Transverse colon (tissue), 4 donors: ENCODE measurements around the gene CES4A. TPM values are rescaled to one million over a fixed set of nuclear protein-coding genes. Genes with fewer than 3 reads are reported as not detected.
"Not testable (repeated sequence)": the region's sequence is repeated elsewhere in the genome, so short reads cannot be mapped to it uniquely, and the experiment has no call there.

Experiments used
- DNase-seq: peaks from one replicate; pipeline ENCODE4 v3.0.0-alpha.2; 2019
- H3K27ac ChIP-seq, 4 donors: fragments of 200-600 bp; sonication (generic); 2 replicates each; pipeline ENCODE4 v1.5.1; 2016 to 2018; ENCODE audit warnings: inconsistent platforms in 4 of 4
- H3K27me3 ChIP-seq: fragments of 200-600 bp; sonication (generic); 2 replicates; pipeline ENCODE4 v1.5.1; 2017; ENCODE audit warnings: inconsistent platforms
- H3K36me3 ChIP-seq, 4 donors: fragments of 200-600 bp; sonication (generic); 2 replicates each; pipeline ENCODE4 v1.5.1; 2017 to 2019; ENCODE audit warnings: inconsistent platforms in 4 of 4
- H3K4me1 ChIP-seq, 4 donors: fragments of 200-600 bp; sonication (generic); 2 replicates each; pipeline ENCODE4 v1.5.1; 2017 to 2020; ENCODE audit warnings: inconsistent platforms in 4 of 4
- H3K4me3 ChIP-seq, 4 donors: fragments of 200-600 bp; sonication (generic); 1 replicate in 1 of 4; 2 replicates in 3 of 4; pipeline versions ENCODE4 v1.5.1 to v1.6.1; 2017 to 2019; ENCODE audit warnings: inconsistent platforms in 4 of 4
- H3K9me3 ChIP-seq, 2 donors: fragments of 200-600 bp; sonication (generic); 2 replicates each; pipeline ENCODE4 v1.5.1; 2017 to 2019; ENCODE audit warnings: inconsistent platforms in 2 of 2
- EP300 ChIP-seq: sonication (generic); formaldehyde crosslinking; IDR thresholded peaks from one replicate; pipeline ENCODE4 v1.6.1; 2017; ENCODE audit warnings: antibody characterized with exemption, low read depth
- POLR2A ChIP-seq: fragments of 450-650 bp; IDR thresholded peaks from one replicate; pipeline ENCODE4 v1.6.1; 2016; ENCODE audit warnings: antibody characterized with exemption, mild to moderate bottlenecking, moderate library complexity
- POLR2AphosphoS5 ChIP-seq, 3 donors: sonication (generic); formaldehyde crosslinking; IDR thresholded peaks; one replicate each; pipeline ENCODE4 v1.6.1; 2016; ENCODE audit warnings: antibody characterized with exemption in 3 of 3
- whole genome bisulfite sequencing, 2 donors: methylation state at CpG; one replicate each; pipeline ENCODE4 v1.1.5; 2018; ENCODE audit warnings: low coverage in 1 of 2; 5-methylcytosine and 5-hydroxymethylcytosine counted together
- in situ Hi-C, 4 donors: fragments of 200-750 bp; cut with MboI; loops; one replicate each; pipeline versions ENCODE4 v1.15.0 to v1.15.1; 2017; ENCODE audit warnings: low sequenced_read_pairs in 3 of 4, low pct_ligation_motif_present in 1 of 4, low pct_unique_long_range_greater_than_20kb in 1 of 4
- intact Hi-C: fragments of 100-400 bp; cut with DNase I; formaldehyde crosslinking; loops from one replicate; pipeline ENCODE4 v1.15.1; 2023; ENCODE audit warnings: low total_unique reads
- total RNA-seq, 4 donors: library from RNA; depleted of rRNA; stranded (reverse); fragments of >200 nt; gene quantifications; one replicate each; pipeline ENCODE4 v1.1.0, GENCODE V29; 2016
- TF ChIP-seq, protein P1 (sequence below), 5 experiments: fragments of 200-600 bp in 3 of 5; fragments of 450-650 bp in 2 of 5; sonication (generic) in 3 of 5; IDR thresholded peaks; 1 replicate in 2 of 5; 2 replicates in 3 of 5; pipeline ENCODE4 v1.5.1; 2016 to 2017; ENCODE audit warnings: antibody characterized with exemption in 5 of 5, inconsistent platforms in 3 of 5, mild to moderate bottlenecking in 2 of 5, moderate library complexity in 1 of 5

CES4A gene
- total RNA-seq, 4 donors from 2014 or later = 9.7 to 24.7 (median 15.7) TPM

DNA sequence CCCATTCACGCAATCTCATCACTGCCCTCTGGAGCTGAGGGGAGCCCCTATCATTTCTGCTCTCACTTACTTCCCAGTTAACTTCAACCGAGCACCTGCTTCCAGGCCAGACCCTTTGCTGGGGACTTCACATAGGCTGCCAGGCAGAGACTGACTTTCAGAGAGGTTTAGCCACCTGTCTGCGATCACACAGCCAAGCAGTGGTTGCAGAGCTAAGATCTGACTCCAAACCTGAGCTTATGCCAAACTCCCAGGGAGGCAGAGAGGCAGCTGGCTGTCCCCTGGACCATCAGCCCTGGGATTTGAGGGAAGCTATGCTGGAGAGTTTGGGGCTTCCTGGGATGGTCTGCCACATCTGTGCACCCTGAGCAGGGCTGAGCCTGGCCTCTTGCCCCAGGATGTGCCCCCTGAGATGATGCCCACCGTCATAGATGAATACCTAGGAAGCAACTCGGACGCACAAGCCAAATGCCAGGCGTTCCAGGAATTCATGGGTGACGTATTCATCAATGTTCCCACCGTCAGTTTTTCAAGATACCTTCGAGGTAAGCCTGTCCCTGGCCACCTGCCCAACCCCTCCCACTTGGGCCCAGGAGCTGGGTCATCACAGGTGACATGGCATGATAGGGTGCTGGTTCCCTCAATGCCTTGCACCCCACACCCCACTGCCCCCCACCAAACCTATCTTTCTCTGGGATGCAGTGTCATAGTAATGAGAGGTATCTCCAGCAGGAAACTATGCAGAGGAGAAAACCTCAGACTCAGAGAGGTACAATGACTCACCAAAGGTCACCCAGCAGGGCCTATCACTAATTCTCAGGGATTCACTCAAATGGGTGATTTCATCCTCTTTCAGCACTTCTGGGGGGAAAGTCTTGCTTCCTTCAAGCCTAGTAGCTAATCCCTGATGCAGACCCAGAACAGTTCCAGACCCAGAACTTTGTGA, 17.3 kb upstream of the CES4A start:
- no peak for DNase-seq
- no peaks in the 10 kb centered on the region for H3K4me1 ChIP-seq
- in situ Hi-C loops = loop anchor here in 2 of 4 donors (25.0 kb wide), 2 partner anchors 191 to 416 kb away; partner anchors contain the start of genes B3GNT9 (in 1 of the 2), FBXL8 (in 1 of the 2), HSF4 (in 1 of the 2) and NOL3 (in 1 of the 2)
- intact Hi-C loops = no loop called here
- 81 to 92% methylated on average over 2 to 10 of the region's 10 CpGs for WGBS, 2 donors
- H3K27me3 ChIP-seq = no peaks in the 10 kb centered on the region
- H3K27ac ChIP-seq = no peak overlapping the region
- H3K36me3 ChIP-seq = no peaks in the 10 kb centered on the region
- no peak overlapping the region for H3K4me3 ChIP-seq
- H3K9me3 ChIP-seq = no peaks in the 10 kb centered on the region
- TF ChIP-seq, protein P1, sequence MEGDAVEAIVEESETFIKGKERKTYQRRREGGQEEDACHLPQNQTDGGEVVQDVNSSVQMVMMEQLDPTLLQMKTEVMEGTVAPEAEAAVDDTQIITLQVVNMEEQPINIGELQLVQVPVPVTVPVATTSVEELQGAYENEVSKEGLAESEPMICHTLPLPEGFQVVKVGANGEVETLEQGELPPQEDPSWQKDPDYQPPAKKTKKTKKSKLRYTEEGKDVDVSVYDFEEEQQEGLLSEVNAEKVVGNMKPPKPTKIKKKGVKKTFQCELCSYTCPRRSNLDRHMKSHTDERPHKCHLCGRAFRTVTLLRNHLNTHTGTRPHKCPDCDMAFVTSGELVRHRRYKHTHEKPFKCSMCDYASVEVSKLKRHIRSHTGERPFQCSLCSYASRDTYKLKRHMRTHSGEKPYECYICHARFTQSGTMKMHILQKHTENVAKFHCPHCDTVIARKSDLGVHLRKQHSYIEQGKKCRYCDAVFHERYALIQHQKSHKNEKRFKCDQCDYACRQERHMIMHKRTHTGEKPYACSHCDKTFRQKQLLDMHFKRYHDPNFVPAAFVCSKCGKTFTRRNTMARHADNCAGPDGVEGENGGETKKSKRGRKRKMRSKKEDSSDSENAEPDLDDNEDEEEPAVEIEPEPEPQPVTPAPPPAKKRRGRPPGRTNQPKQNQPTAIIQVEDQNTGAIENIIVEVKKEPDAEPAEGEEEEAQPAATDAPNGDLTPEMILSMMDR (IDR thresholded peaks at IDR 0.05) = no peak
- no peak for TF ChIP-seq POLR2AphosphoS5 (IDR thresholded peaks at IDR 0.05)
- TF ChIP-seq POLR2A = no peak
- TF ChIP-seq EP300 = no peak

DNA sequence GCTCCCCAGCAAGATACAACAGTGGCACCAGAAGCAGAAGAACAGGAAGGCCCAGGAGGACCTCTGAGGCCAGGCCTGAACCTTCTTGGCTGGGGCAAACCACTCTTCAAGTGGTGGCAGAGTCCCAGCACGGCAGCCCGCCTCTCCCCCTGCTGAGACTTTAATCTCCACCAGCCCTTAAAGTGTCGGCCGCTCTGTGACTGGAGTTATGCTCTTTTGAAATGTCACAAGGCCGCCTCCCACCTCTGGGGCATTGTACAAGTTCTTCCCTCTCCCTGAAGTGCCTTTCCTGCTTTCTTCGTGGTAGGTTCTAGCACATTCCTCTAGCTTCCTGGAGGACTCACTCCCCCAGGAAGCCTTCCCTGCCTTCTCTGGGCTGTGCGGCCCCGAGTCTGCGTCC, 15.4 kb upstream of the CES4A start:
- Histone ChIP-seq H3K9me3 (no peaks in the 10 kb centered on the region), H3K4me3 (no peak overlapping the region), H3K36me3 (no peaks in the 10 kb centered on the region), H3K4me1 (peaks cover 0 to 11% (median 0%) of the 10 kb centered on the region in 4 donors), H3K27ac (no peak overlapping the region), H3K27me3 (no peaks in the 10 kb centered on the region)
- no peak for DNase-seq
- WGBS, 2 donors = 74 to 84% methylated on average over 3 to 9 of the region's 9 CpGs
- in situ Hi-C loops = loop anchor here in 2 of 4 donors (25.0 kb wide), 2 partner anchors 189 to 414 kb away; partner anchors contain the start of genes B3GNT9 (in 1 of the 2), FBXL8 (in 1 of the 2), HSF4 (in 1 of the 2) and NOL3 (in 1 of the 2)
- intact Hi-C loops = no loop called here
- TF ChIP-seq POLR2AphosphoS5 (IDR thresholded peaks at IDR 0.05) (no peak), POLR2A (no peak), EP300 (no peak)
- TF ChIP-seq, protein P1 (IDR thresholded peaks at IDR 0.05) = no peak

DNA sequence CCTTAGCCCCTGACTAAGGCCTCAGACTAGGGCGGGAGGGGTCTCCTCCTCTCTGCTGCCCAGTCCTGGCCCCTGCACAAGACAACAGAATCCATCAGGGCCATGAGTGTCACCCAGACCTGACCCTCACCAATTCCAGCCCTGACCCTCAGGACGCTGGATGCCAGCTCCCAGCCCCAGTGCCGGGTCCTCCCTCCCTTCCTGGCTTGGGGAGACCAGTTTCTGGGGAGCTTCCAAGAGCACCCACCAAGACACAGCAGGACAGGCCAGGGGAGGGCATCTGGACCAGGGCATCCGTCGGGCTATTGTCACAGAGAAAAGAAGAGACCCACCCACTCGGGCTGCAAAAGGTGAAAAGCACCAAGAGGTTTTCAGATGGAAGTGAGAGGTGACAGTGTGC, 14.7 kb upstream of the CES4A start:
- intact Hi-C loops (no loop called here), in situ Hi-C loops (loop anchor here in 2 of 4 donors (25.0 kb wide), 2 partner anchors 189 to 414 kb away; partner anchors contain the start of genes B3GNT9 (in 1 of the 2), FBXL8 (in 1 of the 2), HSF4 (in 1 of the 2) and NOL3 (in 1 of the 2))
- Histone ChIP-seq H3K36me3 (no peaks in the 10 kb centered on the region), H3K4me1 (peaks cover 0 to 11% (median 0%) of the 10 kb centered on the region in 4 donors), H3K27ac (no peak overlapping the region), H3K27me3 (no peaks in the 10 kb centered on the region), H3K4me3 (no peak overlapping the region), H3K9me3 (no peaks in the 10 kb centered on the region)
- TF ChIP-seq POLR2AphosphoS5 (IDR thresholded peaks at IDR 0.05) (no peak), EP300 (no peak)
- TF ChIP-seq, protein P1 (IDR thresholded peaks at IDR 0.05) = no peak
- DNase-seq = no peak
- WGBS, 2 donors = 88% methylated on average over 5 of the region's 6 CpGs; no CpG with 5 or more reads in 1 of the 2 donors

GRCh38 chr16:66974156-66974931, 14.0 kb upstream of the CES4A start:
- DNase-seq, H3K27me3 ChIP-seq, intact Hi-C loops, H3K4me3 ChIP-seq, H3K9me3 ChIP-seq, H3K27ac ChIP-seq, H3K36me3 ChIP-seq: not testable (repeated sequence)
- H3K4me1 ChIP-seq = peaks cover 0 to 11% (median 0%) of the 10 kb centered on the region in 4 donors
- in situ Hi-C loops = loop anchor here in 2 of 4 donors (25.0 kb wide), 2 partner anchors 188 to 413 kb away; partner anchors contain the start of genes B3GNT9 (in 1 of the 2), FBXL8 (in 1 of the 2), HSF4 (in 1 of the 2) and NOL3 (in 1 of the 2)
- WGBS, 2 donors = 82% methylated on average over 30 of the region's 32 CpGs; no CpG with 5 or more reads in 1 of the 2 donors
